Mucosa of stomach (tissue), 1 donor: ENCODE measurements around the gene LAG3.

ENCODE experiments used
- H3K27me3 ChIP-seq: one replicate; pipeline ENCODE4 v1.7.0; 2013; ENCODE audit warnings: mild to moderate bottlenecking, low read length; ENCODE audit not compliant: control insufficient read depth, insufficient read depth
- H3K36me3 ChIP-seq: one replicate; pipeline ENCODE4 v1.7.0; 2013; ENCODE audit warnings: low read length; ENCODE audit not compliant: control insufficient read depth, insufficient read depth
- H3K4me1 ChIP-seq: one replicate; pipeline ENCODE4 v1.7.0; 2013; ENCODE audit warnings: mild to moderate bottlenecking, low read length; ENCODE audit not compliant: control insufficient read depth, insufficient read depth
- H3K4me3 ChIP-seq: one replicate; pipeline ENCODE4 v1.7.0; 2013; ENCODE audit warnings: low read length
- H3K9ac ChIP-seq: one replicate; pipeline ENCODE4 v1.7.0; 2013; ENCODE audit warnings: mild to moderate bottlenecking, low read length, moderate library complexity
- H3K9me3 ChIP-seq: one replicate; pipeline ENCODE4 v1.7.0; 2013; ENCODE audit warnings: mild to moderate bottlenecking, low read length, moderate library complexity; ENCODE audit not compliant: control insufficient read depth
- donor health status: Pancreatic carcinoma.

LAG3 gene

DNA sequence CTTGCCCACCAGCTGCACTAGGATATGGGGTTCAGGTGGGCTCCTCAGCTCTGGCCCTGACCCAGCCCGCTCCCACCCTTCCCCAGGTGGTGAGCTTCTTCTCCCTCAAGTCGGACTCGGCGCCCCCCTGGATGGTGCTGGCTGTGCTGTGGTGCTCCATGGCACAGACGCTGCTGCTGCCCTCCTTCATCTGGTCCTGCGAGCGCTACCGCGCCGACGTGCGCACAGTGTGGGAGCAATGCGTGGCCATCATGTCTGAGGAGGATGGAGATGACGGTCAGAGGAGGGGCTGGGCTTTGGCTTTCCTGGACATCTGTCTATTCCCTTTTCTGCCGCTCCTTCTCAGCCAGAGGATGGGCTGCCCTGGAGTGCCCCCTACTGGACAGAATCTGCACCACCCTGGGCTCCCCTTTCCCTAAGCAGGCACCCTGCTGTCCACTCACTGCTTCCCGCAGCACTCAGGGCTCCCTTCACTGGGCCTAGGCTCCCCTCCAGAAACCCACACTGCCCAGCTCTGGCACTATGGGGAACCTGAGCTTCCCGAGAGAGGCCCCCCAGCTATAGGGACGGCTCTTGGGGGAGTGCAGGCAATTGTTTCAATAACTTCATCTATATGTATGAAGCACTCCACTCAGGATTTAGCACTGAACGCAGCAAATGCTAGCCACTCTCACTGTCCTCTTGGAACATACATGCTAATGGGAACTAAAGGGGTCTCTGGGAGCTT is 53.2 kb downstream of the LAG3 start:
- peaks cover 17% of the 10 kb centered on the region for H3K4me1 ChIP-seq
- H3K27me3 ChIP-seq: peaks cover 89% of the 10 kb centered on the region
- no peaks in the 10 kb centered on the region for H3K36me3 ChIP-seq
- no peaks in the 10 kb centered on the region for H3K9me3 ChIP-seq
- H3K4me3 ChIP-seq: no peak overlapping the region
- no peak overlapping the region for H3K9ac ChIP-seq

DNA sequence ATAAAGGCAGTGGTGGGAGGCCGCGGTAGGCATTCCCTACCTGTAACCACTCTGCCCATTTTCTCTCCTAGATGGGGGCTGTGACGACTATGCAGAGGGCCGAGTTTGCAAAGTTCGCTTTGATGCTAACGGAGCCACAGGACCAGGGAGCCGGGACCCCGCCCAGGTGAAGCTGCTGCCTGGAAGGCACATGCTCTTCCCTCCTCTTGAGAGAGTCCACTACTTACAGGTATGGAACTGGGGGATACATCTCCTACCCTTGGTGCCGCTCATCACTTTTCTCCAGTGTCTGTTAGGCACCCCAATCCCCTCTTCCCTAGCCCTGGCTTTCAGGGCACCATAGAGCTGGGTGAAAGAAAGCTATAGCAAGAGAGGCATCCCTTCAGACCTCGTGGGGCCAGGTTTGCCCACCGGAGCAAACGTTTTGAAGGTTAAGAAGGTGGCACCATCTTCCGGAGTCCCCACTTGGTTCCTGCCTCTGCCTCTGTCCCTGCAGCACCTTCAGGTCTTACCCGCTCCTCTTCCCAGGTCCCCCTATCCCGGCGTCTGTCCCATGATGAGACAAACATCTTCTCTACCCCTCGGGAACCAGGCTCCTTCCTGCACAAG is 53.9 kb downstream of the LAG3 start:
- Histone ChIP-seq H3K4me3 (no peak overlapping the region), H3K36me3 (no peaks in the 10 kb centered on the region), H3K9me3 (no peaks in the 10 kb centered on the region), H3K27me3 (peaks cover 87% of the 10 kb centered on the region), H3K4me1 (peaks cover 17% of the 10 kb centered on the region), H3K9ac (no peak overlapping the region)

GRCh38 chr12:6826734-6827436 is 54.6 kb downstream of the LAG3 start:
- H3K4me3 ChIP-seq: no peak overlapping the region
- peaks cover 85% of the 10 kb centered on the region for H3K27me3 ChIP-seq
- peaks cover 17% of the 10 kb centered on the region for H3K4me1 ChIP-seq
- H3K36me3 ChIP-seq: no peaks in the 10 kb centered on the region
- no peaks in the 10 kb centered on the region for H3K9me3 ChIP-seq
- no peak overlapping the region for H3K9ac ChIP-seq

GRCh38 chr12:6827437-6827911 is 55.2 kb downstream of the LAG3 start:
- no peak overlapping the region for H3K4me3 ChIP-seq
- H3K4me1 ChIP-seq: peaks cover 17% of the 10 kb centered on the region
- H3K9ac ChIP-seq: no peak overlapping the region
- H3K9me3 ChIP-seq: no peaks in the 10 kb centered on the region
- peaks cover 79% of the 10 kb centered on the region for H3K27me3 ChIP-seq
- H3K36me3 ChIP-seq: no peaks in the 10 kb centered on the region
